IMR-90 (cell line): ENCODE measurements around the gene NXN. TPM values are rescaled to one million over a fixed set of nuclear protein-coding genes. Genes with fewer than 3 reads are reported as not detected.

ENCODE experiments used
- ATAC-seq: fragments of 200-7000 bp; cut with Tn5 transposase; 2 replicates; pipeline ENCODE4 v1.9.1; 2020; ENCODE audit warnings: low read depth, mild to moderate bottlenecking, moderate library complexity
- BruUV-seq: library from RNA; stranded (reverse); fragments of 400-500 nt; replicated peaks from 2 replicates; lab custom pipeline; 2021; lab: Mats Ljungman, UMichigan
- CTCF ChIA-PET: fragments of 300-600 bp; formaldehyde crosslinking; extraction: SDS; loops from one replicate; lab custom pipeline; 2021; ENCODE audit warnings: antibody characterized with exemption; lab: Yijun Ruan, JAX
- POLR2A ChIA-PET: fragments of 300-600 bp; sonication (Branson Sonifier 250); formaldehyde crosslinking; loops from one replicate; lab custom pipeline; 2022; ENCODE audit warnings: antibody characterized with exemption; ENCODE audit not compliant: unreplicated experiment; lab: Charles Lee
- DNase-seq: peaks from one replicate; pipeline ENCODE4 v3.0.0; 2013
- H2AFZ ChIP-seq: replicated peaks from 2 replicates; pipeline ENCODE3; 2013; ENCODE audit warnings: low read length, mild to moderate bottlenecking; ENCODE audit not compliant: poor library complexity
- H2AK5ac ChIP-seq: 2 replicates; pipeline ENCODE4 v1.6.1; 2013; ENCODE audit warnings: low read depth, low read length, inconsistent platforms
- H2AK9ac ChIP-seq: replicated peaks from 2 replicates; pipeline ENCODE3; 2013; ENCODE audit warnings: mild to moderate bottlenecking, low read depth, low read length, moderate library complexity; ENCODE audit not compliant: poor library complexity
- H2BK120ac ChIP-seq: 2 replicates; pipeline ENCODE4 v1.6.1; 2013; ENCODE audit warnings: low read depth, low read length, inconsistent platforms
- H2BK15ac ChIP-seq: 3 replicates; pipeline ENCODE4 v1.6.1; 2013; ENCODE audit warnings: low read depth, low read length, inconsistent platforms
- H2BK20ac ChIP-seq: 2 replicates; pipeline ENCODE4 v1.6.1; 2013; ENCODE audit warnings: low read depth, mild to moderate bottlenecking, inconsistent platforms, low read length, moderate library complexity
- H2BK5ac ChIP-seq: 2 replicates; pipeline ENCODE4 v1.6.1; 2013; ENCODE audit warnings: mild to moderate bottlenecking, low read depth, low read length, inconsistent platforms; ENCODE audit not compliant: poor library complexity, severe bottlenecking
- H3K14ac ChIP-seq: replicated peaks from 2 replicates; pipeline ENCODE4 v1.6.1; 2013; ENCODE audit warnings: low read depth, low read length, inconsistent platforms
- H3K18ac ChIP-seq: 2 replicates; pipeline ENCODE4 v1.6.1; 2013; ENCODE audit warnings: low read depth, low read length, control low read depth
- H3K23ac ChIP-seq: 2 replicates; pipeline ENCODE4 v1.6.1; 2013; ENCODE audit warnings: low read depth, low read length, inconsistent platforms
- H3K27ac ChIP-seq: 2 replicates; pipeline ENCODE4 v1.5.1; 2013; ENCODE audit warnings: mild to moderate bottlenecking, control low read depth, low read length; ENCODE audit not compliant: insufficient read depth
- H3K27me3 ChIP-seq: 2 replicates; pipeline ENCODE4 v1.6.1; 2013; ENCODE audit warnings: low read length; ENCODE audit not compliant: control insufficient read depth, insufficient read depth
- H3K36me3 ChIP-seq: 2 replicates; pipeline ENCODE4 v1.6.1; 2013; ENCODE audit warnings: low read length, mixed read lengths; ENCODE audit not compliant: control insufficient read depth, insufficient read depth
- H3K4ac ChIP-seq: 2 replicates; pipeline ENCODE4 v1.6.1; 2013; ENCODE audit warnings: low read depth, low read length, inconsistent platforms
- H3K4me1 ChIP-seq: 2 replicates; pipeline ENCODE4 v1.6.1; 2013; ENCODE audit warnings: low read length, mixed read lengths; ENCODE audit not compliant: control insufficient read depth, insufficient read depth
- H3K4me2 ChIP-seq: 2 replicates; pipeline ENCODE4 v1.6.1; 2013; ENCODE audit warnings: low read depth, mild to moderate bottlenecking, control low read depth, low read length, moderate library complexity
- H3K4me3 ChIP-seq: 2 replicates; pipeline ENCODE4 v1.5.1; 2013; ENCODE audit warnings: low read depth, mild to moderate bottlenecking, control low read depth, low read length, moderate library complexity; ENCODE audit not compliant: insufficient read depth
- H3K56ac ChIP-seq: 2 replicates; pipeline ENCODE4 v1.6.1; 2013; ENCODE audit warnings: low read length, inconsistent platforms; ENCODE audit not compliant: insufficient read depth; ENCODE audit errors: extremely low read depth
- H3K79me1 ChIP-seq, 2 experiments: 2 replicates each; pipeline ENCODE4 v1.6.1; 2013; ENCODE audit warnings: low read length in 2 of 2, inconsistent platforms in 1 of 2, low read depth in 1 of 2
- H3K9ac ChIP-seq: 2 replicates; pipeline ENCODE4 v1.6.1; 2013; ENCODE audit warnings: low read depth, low read length, control low read depth
- H3K9me1 ChIP-seq: 2 replicates; pipeline ENCODE4 v1.6.1; 2013; ENCODE audit warnings: low read length, inconsistent platforms; ENCODE audit not compliant: insufficient read depth
- H3K9me3 ChIP-seq: 2 replicates; pipeline ENCODE4 v1.6.1; 2013; ENCODE audit warnings: low read length; ENCODE audit not compliant: control insufficient read depth, insufficient read depth
- H4K20me1 ChIP-seq: 2 replicates; pipeline ENCODE4 v1.6.1; 2013; ENCODE audit warnings: low read length, inconsistent platforms; ENCODE audit not compliant: insufficient read depth
- H4K5ac ChIP-seq: 2 replicates; pipeline ENCODE4 v1.6.1; 2013; ENCODE audit warnings: mild to moderate bottlenecking, low read depth, low read length, control low read depth
- H4K8ac ChIP-seq, 2 experiments: 2 replicates each; pipeline ENCODE4 v1.6.1; 2013; ENCODE audit warnings: low read depth in 2 of 2, low read length in 2 of 2, control low read depth in 1 of 2, inconsistent platforms in 1 of 2
- H4K91ac ChIP-seq: 2 replicates; pipeline ENCODE4 v1.6.1; 2013; ENCODE audit warnings: low read depth, low read length, inconsistent platforms; ENCODE audit not compliant: insufficient read depth
- BHLHE40 ChIP-seq: fragments of 150-350 bp; IDR thresholded peaks from 2 replicates; pipeline ENCODE4 v1.6.1; 2016; ENCODE audit warnings: mild to moderate bottlenecking, low read depth, low read length
- CHD1 ChIP-seq: IDR thresholded peaks from 2 replicates; pipeline ENCODE4 v1.6.1; 2012; ENCODE audit warnings: low read depth, low read length, improper control_type of control experiment
- FOS ChIP-seq: fragments of 150-350 bp; IDR thresholded peaks from 2 replicates; pipeline ENCODE4 v1.6.1; 2016; ENCODE audit warnings: low read depth, low read length
- MAZ ChIP-seq: IDR thresholded peaks from 2 replicates; pipeline ENCODE4 v1.6.1; 2012; ENCODE audit warnings: low read depth, mild to moderate bottlenecking, low read length, improper control_type of control experiment, moderate library complexity, borderline replicate concordance
- MXI1 ChIP-seq: IDR thresholded peaks from 2 replicates; pipeline ENCODE4 v1.6.1; 2012; ENCODE audit warnings: low read depth, mild to moderate bottlenecking, low read length, moderate library complexity, borderline replicate concordance
- NFE2L2 ChIP-seq: fragments of 150-350 bp; IDR thresholded peaks from 2 replicates; pipeline ENCODE4 v1.6.1; 2016; ENCODE audit warnings: low read depth, mild to moderate bottlenecking, low read length
- POLR2A ChIP-seq: IDR thresholded peaks from 2 replicates; pipeline ENCODE4 v1.6.1; 2012; ENCODE audit warnings: mild to moderate bottlenecking, low read depth, low read length
- RAD21 ChIP-seq: IDR thresholded peaks from 2 replicates; pipeline ENCODE4 v1.6.1; 2012; ENCODE audit warnings: low read length, improper control_type of control experiment
- WGBS, 2 experiments: methylation state at CpG; one replicate each; pipeline versions ENCODE4 v1.1.5 to v1.1.7; 2013; ENCODE audit warnings: missing lambda C conversion rate in 2 of 2; ENCODE audit not compliant: insufficient read length in 1 of 2; ENCODE audit errors: extremely low coverage in 2 of 2; 5-methylcytosine and 5-hydroxymethylcytosine counted together
- dilution Hi-C: fragments of 300-500 bp; cut with HindIII; formaldehyde crosslinking; loops from one replicate; pipeline ENCODE4 v1.14.3; 2018; ENCODE audit warnings: low sequenced_read_pairs; ENCODE audit not compliant: unreplicated experiment
- in situ Hi-C: fragments of 300-500 bp; cut with MboI; formaldehyde crosslinking; loops from 3 replicates; pipeline ENCODE4 v1.14.3; 2019; ENCODE audit warnings: low sequenced_read_pairs, inconsistent platforms, mixed read lengths
- intact Hi-C: fragments of 100-400 bp; cut with micrococcal nuclease; formaldehyde crosslinking; loops from 2 replicates; pipeline ENCODE4 v1.10.0; 2022
- polyA plus RNA-seq, 3 experiments: library from polyadenylated mRNA; depleted of rRNA; stranded (reverse); fragments of >200 nt; gene quantifications; 2 replicates each; pipeline ENCODE4 v1.2.3, GENCODE V29; 2012; ENCODE audit warnings: low replicate concordance in 1 of 3
- total RNA-seq: library from RNA; depleted of rRNA; stranded (reverse); fragments of >200 nt; gene quantifications from 2 replicates; pipeline ENCODE4 v1.2.3, GENCODE V29; 2012
- TF ChIP-seq, protein P1 (sequence below): conservative IDR thresholded peaks from 2 replicates; pipeline ENCODE4 v1.5.1; 2012; ENCODE audit warnings: mild to moderate bottlenecking, low read depth, low read length, improper control_type of control experiment
- TF ChIP-seq, protein P2 (sequence below): fragments of 150-350 bp; IDR thresholded peaks from 2 replicates; pipeline ENCODE4 v1.6.1; 2017; ENCODE audit warnings: mild to moderate bottlenecking, antibody characterized with exemption, low read length, low read depth

The NXN gene
- total and polyA plus RNA-seq, 2 of the 4 experiments (the other 2 are of a cell fraction): 52.5 to 116 TPM

- TF ChIP-seq RAD21 (peak; percentile 1; the same call in 1 of the 2 replicates), NFE2L2 (peak; percentile 30; the same call in 1 of the 2 replicates), MXI1 (peak; percentile 98), FOS (peak; percentile 39; the same call in 1 of the 2 replicates), MAZ (0 out of 2 replicates have a peak, but pooled peaks have one; percentile 24), POLR2A (peak; percentile 58), CHD1 (no peak), BHLHE40 (peak; percentile 88)
- TF ChIP-seq, protein P1, sequence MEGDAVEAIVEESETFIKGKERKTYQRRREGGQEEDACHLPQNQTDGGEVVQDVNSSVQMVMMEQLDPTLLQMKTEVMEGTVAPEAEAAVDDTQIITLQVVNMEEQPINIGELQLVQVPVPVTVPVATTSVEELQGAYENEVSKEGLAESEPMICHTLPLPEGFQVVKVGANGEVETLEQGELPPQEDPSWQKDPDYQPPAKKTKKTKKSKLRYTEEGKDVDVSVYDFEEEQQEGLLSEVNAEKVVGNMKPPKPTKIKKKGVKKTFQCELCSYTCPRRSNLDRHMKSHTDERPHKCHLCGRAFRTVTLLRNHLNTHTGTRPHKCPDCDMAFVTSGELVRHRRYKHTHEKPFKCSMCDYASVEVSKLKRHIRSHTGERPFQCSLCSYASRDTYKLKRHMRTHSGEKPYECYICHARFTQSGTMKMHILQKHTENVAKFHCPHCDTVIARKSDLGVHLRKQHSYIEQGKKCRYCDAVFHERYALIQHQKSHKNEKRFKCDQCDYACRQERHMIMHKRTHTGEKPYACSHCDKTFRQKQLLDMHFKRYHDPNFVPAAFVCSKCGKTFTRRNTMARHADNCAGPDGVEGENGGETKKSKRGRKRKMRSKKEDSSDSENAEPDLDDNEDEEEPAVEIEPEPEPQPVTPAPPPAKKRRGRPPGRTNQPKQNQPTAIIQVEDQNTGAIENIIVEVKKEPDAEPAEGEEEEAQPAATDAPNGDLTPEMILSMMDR: no peak; the same call in 1 of the 2 replicates
- TF ChIP-seq, protein P2, sequence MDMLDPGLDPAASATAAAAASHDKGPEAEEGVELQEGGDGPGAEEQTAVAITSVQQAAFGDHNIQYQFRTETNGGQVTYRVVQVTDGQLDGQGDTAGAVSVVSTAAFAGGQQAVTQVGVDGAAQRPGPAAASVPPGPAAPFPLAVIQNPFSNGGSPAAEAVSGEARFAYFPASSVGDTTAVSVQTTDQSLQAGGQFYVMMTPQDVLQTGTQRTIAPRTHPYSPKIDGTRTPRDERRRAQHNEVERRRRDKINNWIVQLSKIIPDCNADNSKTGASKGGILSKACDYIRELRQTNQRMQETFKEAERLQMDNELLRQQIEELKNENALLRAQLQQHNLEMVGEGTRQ: peak; percentile 79
- POLR2A ChIA-PET: no interaction called here
- dilution Hi-C loops: loop anchor here (25.0 kb wide), 1 partner anchor 205 kb away; the partner anchor contains the start of genes NXN and TIMM22
These were observed 197.5 kb downstream of the NXN start, which contains the start of the genes GLOD4 and MRM3 for GRCh38 chr17:781805-782731. TSS of gene GLOD4 (minus strand) at chr17:782280. CDS start at chr17:782255, 25 bp downstream. TSS of gene MRM3 (plus strand) at chr17:782353. CDS start at chr17:782379, 26 bp downstream.

More at GRCh38 chr17:781805-782731, 197.5 kb downstream of the NXN start, which contains the start of the genes GLOD4 and MRM3:
- Histone ChIP-seq H3K4ac (peak within 1 kb of the TSS; percentile 73), H3K18ac (no peak within 1 kb of the TSS), H3K4me1 (peaks cover 10% of the 10 kb centered on the region; the same call in 1 of the 2 replicates), H3K27ac (peak within 1 kb of the TSS; percentile 81), H2AK9ac (peak within 1 kb of the TSS; percentile 85), H3K9ac (peak within 1 kb of the TSS; percentile 87), H2BK5ac (peak within 1 kb of the TSS; percentile 67), H4K91ac (peak within 1 kb of the TSS; percentile 81), H3K4me2 (peak within 1 kb of the TSS; percentile 100), H2BK15ac (no peak within 1 kb of the TSS), H3K23ac (peak within 1 kb of the TSS; percentile 59; the same call in 1 of the 2 replicates), H3K9me1 (no peaks in the 10 kb centered on the region; the same call in 1 of the 2 replicates), H3K79me1 (peaks cover 37 to 64% of the 10 kb centered on the region in 2 experiments), H4K20me1 (peaks cover 6% of the 10 kb centered on the region; the same call in 1 of the 2 replicates), H3K4me3 (peak within 1 kb of the TSS; percentile 88), H2AK5ac (peak within 1 kb of the TSS; percentile 45), H3K36me3 (peaks cover 13% of the 10 kb centered on the region), H2BK20ac (no peak within 1 kb of the TSS), H4K8ac (peak within 1 kb of the TSS; percentile 92 to 93), H4K5ac (peak within 1 kb of the TSS; percentile 77), H3K14ac (peak within 1 kb of the TSS; percentile 74), H3K9me3 (no peaks in the 10 kb centered on the region), H2BK120ac (no peak within 1 kb of the TSS), H3K27me3 (no peaks in the 10 kb centered on the region), H3K56ac (peak within 1 kb of the TSS; percentile 59), H2AFZ (peak within 1 kb of the TSS; percentile 98)
- ATAC-seq (peak; percentile 94), DNase-seq (peak; percentile 85)
- intact Hi-C loops: no loop called here
- CTCF ChIA-PET: interaction anchor here (0.7 to 1.4 kb wide), 2 partner anchors 175 to 199 kb away, joined by 3 to 8 read pairs; no protein-coding TSS in a partner anchor
- no TSS peak for BruUV-seq
- in situ Hi-C loops: no loop called here
- WGBS, 2 experiments: 0% methylated on average over 68 of the region's 87 CpGs; no CpG with 5 or more reads in 1 of the 2 experiments
